Neural progenitor cell (in vitro differentiated cells): ENCODE measurements around the gene THUMPD3.

Experiments used
- EZH2 ChIP-seq: fragments of 200-600 bp; sonication (generic); IDR thresholded peaks from 2 replicates; pipeline ENCODE4 v1.6.1; 2017; ENCODE audit warnings: antibody characterized with exemption, mild to moderate bottlenecking, moderate library complexity
- EZH2phosphoT487 ChIP-seq: fragments of 200-600 bp; sonication (generic); IDR thresholded peaks from 2 replicates; pipeline ENCODE4 v1.6.1; 2017; ENCODE audit warnings: antibody characterized with exemption
- TF ChIP-seq, protein P1 (sequence below): fragments of 200-600 bp; sonication (generic); IDR thresholded peaks from 2 replicates; pipeline ENCODE4 v1.5.1; 2017; ENCODE audit warnings: antibody characterized with exemption, mild to moderate bottlenecking

DNA sequence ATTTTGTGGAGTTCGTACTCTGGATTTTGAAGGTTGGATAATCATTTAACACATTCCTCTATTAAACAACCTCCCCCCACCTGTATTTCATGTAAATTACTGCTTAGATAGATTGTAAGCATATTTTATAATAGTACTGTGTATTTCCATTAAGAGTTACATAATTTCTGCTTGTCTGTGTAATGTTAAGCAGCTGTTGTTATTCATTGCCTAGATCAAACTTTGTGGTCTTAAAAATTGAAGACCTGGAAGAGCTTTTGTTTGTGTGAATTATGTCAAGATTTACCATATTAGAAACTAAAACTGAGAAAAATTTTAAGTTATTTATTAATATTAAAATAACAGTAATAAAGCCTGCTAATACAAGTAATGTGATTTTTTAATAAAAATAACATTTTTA lies 45.7 kb downstream of the THUMPD3 start:
- TF ChIP-seq, protein P1, sequence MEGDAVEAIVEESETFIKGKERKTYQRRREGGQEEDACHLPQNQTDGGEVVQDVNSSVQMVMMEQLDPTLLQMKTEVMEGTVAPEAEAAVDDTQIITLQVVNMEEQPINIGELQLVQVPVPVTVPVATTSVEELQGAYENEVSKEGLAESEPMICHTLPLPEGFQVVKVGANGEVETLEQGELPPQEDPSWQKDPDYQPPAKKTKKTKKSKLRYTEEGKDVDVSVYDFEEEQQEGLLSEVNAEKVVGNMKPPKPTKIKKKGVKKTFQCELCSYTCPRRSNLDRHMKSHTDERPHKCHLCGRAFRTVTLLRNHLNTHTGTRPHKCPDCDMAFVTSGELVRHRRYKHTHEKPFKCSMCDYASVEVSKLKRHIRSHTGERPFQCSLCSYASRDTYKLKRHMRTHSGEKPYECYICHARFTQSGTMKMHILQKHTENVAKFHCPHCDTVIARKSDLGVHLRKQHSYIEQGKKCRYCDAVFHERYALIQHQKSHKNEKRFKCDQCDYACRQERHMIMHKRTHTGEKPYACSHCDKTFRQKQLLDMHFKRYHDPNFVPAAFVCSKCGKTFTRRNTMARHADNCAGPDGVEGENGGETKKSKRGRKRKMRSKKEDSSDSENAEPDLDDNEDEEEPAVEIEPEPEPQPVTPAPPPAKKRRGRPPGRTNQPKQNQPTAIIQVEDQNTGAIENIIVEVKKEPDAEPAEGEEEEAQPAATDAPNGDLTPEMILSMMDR: no peak
- TF ChIP-seq EZH2 (no peak), EZH2phosphoT487 (no peak)
